Measurements from ENCODE around the gene FBXO24.

- TF ChIP-seq CTCF (conservative IDR thresholded peaks at IDR 0.05 in 1 of 2, IDR thresholded peaks at IDR 0.05 in 1 of 2; ENCODE audit: low read depth in 1 of 2, low read length in 2 of 2) (no peak), EZH2 (IDR thresholded peaks at IDR 0.05; ENCODE audit: low read length, missing control alignments) (no peak)
Observed at GRCh38 chr7:100575206-100575631, 10.9 kb upstream of the FBXO24 start.
